SU-DHL-6 (cell line): Measurements from ENCODE around the gene ADK.

Experiments
- EZH2phosphoT487 ChIP-seq: fragments of 200-600 bp; sonication (generic), shearing (Covaris generic); conservative IDR thresholded peaks from 2 replicates; pipeline ENCODE4 v1.6.1; 2018; ENCODE audit warnings: mild to moderate bottlenecking, antibody characterized with exemption, low read length, moderate library complexity, mixed read lengths
- TF ChIP-seq, protein P1 (sequence below): fragments of 200-600 bp; sonication (generic); IDR thresholded peaks from one replicate; pipeline ENCODE4 v1.5.1; 2017; ENCODE audit warnings: antibody characterized with exemption, mild to moderate bottlenecking, low read length, moderate library complexity; ENCODE audit not compliant: insufficient read depth, poor library complexity, severe bottlenecking

DNA sequence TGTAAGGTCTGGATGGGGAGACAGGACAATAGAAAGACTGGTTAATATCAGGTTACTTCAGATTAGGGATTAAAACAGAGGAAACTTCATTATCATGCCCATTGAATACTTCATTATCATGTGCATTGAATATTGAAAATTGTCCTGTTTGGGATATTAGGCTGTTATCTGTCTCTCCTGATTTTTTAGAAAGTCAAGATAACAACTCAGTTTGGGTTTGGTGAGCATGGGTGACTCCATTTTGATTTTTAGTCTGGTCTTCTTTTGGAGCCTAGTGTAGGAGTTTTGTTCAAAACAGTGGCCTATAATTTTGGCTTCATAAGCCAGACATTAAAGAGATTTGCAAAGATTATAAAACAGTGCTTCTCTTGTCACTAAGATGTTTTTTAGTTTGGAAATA, 95.5 kb downstream of the ADK start:
- TF ChIP-seq EZH2phosphoT487: no peak
- TF ChIP-seq, protein P1, sequence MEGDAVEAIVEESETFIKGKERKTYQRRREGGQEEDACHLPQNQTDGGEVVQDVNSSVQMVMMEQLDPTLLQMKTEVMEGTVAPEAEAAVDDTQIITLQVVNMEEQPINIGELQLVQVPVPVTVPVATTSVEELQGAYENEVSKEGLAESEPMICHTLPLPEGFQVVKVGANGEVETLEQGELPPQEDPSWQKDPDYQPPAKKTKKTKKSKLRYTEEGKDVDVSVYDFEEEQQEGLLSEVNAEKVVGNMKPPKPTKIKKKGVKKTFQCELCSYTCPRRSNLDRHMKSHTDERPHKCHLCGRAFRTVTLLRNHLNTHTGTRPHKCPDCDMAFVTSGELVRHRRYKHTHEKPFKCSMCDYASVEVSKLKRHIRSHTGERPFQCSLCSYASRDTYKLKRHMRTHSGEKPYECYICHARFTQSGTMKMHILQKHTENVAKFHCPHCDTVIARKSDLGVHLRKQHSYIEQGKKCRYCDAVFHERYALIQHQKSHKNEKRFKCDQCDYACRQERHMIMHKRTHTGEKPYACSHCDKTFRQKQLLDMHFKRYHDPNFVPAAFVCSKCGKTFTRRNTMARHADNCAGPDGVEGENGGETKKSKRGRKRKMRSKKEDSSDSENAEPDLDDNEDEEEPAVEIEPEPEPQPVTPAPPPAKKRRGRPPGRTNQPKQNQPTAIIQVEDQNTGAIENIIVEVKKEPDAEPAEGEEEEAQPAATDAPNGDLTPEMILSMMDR: no peak
